BJ (cell line): Measurements from ENCODE around the gene DCT. TPM values are rescaled to one million over a fixed set of nuclear protein-coding genes. Genes with fewer than 3 reads are reported as not detected.

ENCODE experiments used
- CTCF ChIA-PET: fragments of 350-600 bp; formaldehyde crosslinking; extraction: SDS; loops from one replicate; lab custom pipeline; 2021; ENCODE audit warnings: antibody characterized with exemption, inconsistent platforms; lab: Yijun Ruan, JAX
- POLR2A ChIA-PET: fragments of 300-600 bp; sonication (Branson Sonifier 250); formaldehyde crosslinking; extraction: SDS; loops from one replicate; lab custom pipeline; 2021; ENCODE audit warnings: antibody characterized with exemption; lab: Charles Lee
- DNase-seq: peaks from one replicate; pipeline ENCODE4 v3.0.0-alpha.2; 2011; ENCODE audit warnings: low read depth
- H3K27me3 ChIP-seq: 2 replicates; pipeline ENCODE4 v1.6.0; 2011; ENCODE audit warnings: low read length; ENCODE audit not compliant: control insufficient read depth, insufficient read depth
- H3K36me3 ChIP-seq: 2 replicates; pipeline ENCODE4 v1.5.1; 2011; ENCODE audit warnings: low read length; ENCODE audit not compliant: control insufficient read depth, insufficient read depth
- H3K4me3 ChIP-seq: 2 replicates; pipeline ENCODE4 v1.5.1; 2011; ENCODE audit warnings: low read depth, mild to moderate bottlenecking, control low read depth, low read length
- CTCF ChIP-seq: IDR thresholded peaks from 2 replicates; pipeline ENCODE4 v1.5.1; 2011; ENCODE audit warnings: low read depth, mild to moderate bottlenecking, control low read depth, inconsistent platforms, low read length, moderate library complexity; ENCODE audit not compliant: insufficient read depth
- polyA plus RNA-seq: library from polyadenylated mRNA; depleted of rRNA; stranded (reverse); fragments of >200 nt; gene quantifications from 2 replicates; pipeline ENCODE4 v1.2.3, GENCODE V29; 2011

The DCT gene
- polyA plus RNA-seq, 1 experiment = not detected

GRCh38 chr13:94459116-94459515 lies 20.4 kb downstream of the DCT start:
- DNase-seq = no peak
- ChIA-PET CTCF (no interaction called here), POLR2A (no interaction called here)
- TF ChIP-seq CTCF = no peak
- Histone ChIP-seq H3K36me3 (no peaks in the 10 kb centered on the region), H3K4me3 (no peak overlapping the region), H3K27me3 (no peaks in the 10 kb centered on the region)

DNA sequence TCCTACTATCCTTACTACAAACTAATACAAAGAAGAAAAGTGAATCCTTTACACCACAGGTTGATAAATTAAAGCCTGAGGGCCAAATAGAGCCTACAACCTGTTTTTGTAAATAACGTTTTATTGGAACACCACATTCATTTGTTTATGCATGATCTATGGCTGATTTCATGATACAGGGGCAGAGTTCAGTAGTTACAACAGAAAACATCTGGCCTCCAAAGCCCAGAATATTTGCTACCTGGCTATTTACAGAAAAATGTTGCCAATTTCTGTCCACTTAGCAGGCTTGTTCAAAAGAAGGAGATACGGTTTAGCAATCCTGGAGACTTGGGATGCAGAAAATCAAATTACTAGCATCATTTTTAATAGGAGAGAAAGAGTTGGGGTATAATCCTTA lies 24.1 kb downstream of the DCT start:
- DNase-seq = no peak
- CTCF ChIA-PET = no interaction called here
- Histone ChIP-seq H3K27me3 (no peaks in the 10 kb centered on the region), H3K4me3 (no peak overlapping the region), H3K36me3 (no peaks in the 10 kb centered on the region)
- no peak for TF ChIP-seq CTCF
- POLR2A ChIA-PET = no interaction called here

DNA sequence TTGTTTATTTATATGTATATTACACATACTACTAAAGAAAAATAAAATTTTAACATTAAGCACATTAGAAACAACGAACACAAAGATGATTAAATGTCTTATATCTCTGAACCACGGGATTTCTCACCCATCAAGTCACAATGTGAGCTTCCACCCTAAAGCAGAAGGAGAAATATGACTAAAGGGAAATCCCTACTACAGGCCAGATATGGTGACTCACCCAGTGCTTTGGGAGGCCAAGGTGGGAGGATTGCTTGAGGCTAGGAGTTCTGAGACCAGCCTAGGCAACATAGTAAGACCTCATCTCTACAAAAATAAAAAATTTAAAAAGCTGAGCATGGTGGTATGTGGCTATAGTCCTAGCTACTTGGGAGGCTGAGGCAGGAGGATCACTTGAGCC lies 24.6 kb downstream of the DCT start:
- POLR2A ChIA-PET = no interaction called here
- TF ChIP-seq CTCF = no peak
- no peak for DNase-seq
- H3K36me3 ChIP-seq = no peaks in the 10 kb centered on the region
- no peaks in the 10 kb centered on the region for H3K27me3 ChIP-seq
- no peak overlapping the region for H3K4me3 ChIP-seq
- CTCF ChIA-PET = no interaction called here

DNA sequence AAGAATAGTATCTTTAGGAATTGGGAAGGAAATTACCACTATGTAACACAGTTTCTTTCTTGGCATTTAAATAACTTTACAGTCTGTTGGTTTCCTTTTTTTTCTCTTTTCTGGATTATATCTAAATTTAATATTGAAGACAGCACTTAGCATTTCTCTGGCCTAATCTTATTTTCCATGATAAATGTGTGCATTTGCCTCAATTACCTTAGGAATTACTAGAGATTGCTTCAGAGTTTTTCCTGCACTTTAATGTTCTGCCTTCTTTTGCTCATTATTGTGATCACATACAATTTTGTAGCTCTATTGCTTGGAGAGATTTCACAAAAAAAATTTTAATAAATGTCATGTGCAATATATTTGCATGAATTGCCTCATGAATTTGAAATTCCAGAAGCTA lies 25.1 kb downstream of the DCT start:
- CTCF ChIA-PET = interaction anchor here (0.9 kb wide), 1 partner anchor 16 kb away, joined by 3 read pairs; no protein-coding TSS in a partner anchor
- Histone ChIP-seq H3K4me3 (no peak overlapping the region), H3K27me3 (no peaks in the 10 kb centered on the region), H3K36me3 (no peaks in the 10 kb centered on the region)
- no peak for TF ChIP-seq CTCF
- DNase-seq = no peak
- POLR2A ChIA-PET = no interaction called here

DNA sequence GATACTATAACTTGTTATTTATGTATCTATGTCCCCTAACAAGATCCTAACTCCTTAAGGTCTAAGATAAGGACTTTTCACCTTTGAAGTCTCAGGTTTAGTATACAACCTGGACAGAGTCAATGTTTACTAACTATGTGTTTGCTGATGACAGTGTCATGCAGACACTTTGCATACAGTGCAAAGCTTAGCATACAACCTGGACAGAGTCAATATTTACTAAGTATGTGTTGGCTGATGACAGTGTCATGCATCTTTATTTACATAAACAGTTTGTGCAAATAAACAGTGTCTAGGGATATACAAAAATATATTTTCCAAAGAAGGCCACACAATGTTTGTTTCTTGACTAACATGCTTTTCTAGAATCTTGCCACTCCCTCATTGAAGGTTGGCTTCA lies 34.7 kb downstream of the DCT start:
- no peak for TF ChIP-seq CTCF
- H3K27me3 ChIP-seq = no peaks in the 10 kb centered on the region
- no peaks in the 10 kb centered on the region for H3K36me3 ChIP-seq
- no peak overlapping the region for H3K4me3 ChIP-seq
- ChIA-PET POLR2A (no interaction called here), CTCF (no interaction called here)
- DNase-seq = no peak
